A204.1 (cell line): ENCODE results near the gene CCDC146.
"Not testable (repeated sequence)": the region's sequence is repeated elsewhere in the genome, so short reads cannot be mapped to it uniquely, and the experiment has no call there.

Source experiments
- FAIRE-seq: peaks from 2 replicates; lab custom pipeline; 2012; peaks lifted over from hg19 to GRCh38; lab: Jason Lieb, UNC

CCDC146 gene

DNA sequence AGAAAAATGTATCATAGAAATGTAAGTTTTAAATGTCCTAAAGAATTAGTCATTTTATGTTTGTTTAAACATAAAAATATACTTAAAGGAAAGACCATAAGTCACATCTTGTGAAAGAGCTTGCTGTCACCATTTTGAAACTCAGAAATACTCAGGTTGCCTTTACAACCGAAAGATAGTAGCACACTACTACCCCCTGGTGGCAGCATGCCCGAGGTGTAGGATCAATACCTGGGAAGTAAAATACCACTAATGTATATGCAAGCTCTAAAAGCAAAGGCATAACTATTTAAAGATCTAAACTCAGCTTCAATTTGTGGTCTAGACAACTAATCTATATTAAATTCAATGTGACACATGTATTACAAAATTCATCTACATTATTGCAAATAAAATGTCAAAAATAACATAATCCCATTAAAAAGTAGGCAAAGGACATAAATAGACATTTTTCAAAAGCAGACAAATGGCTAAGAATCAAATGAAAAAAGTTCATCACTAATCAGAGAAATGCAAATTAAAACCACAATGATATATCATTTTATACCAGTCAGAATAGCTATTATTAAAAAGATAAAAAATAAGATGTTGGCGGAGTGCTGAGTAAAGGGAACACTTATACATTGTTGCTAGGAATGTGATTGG, 124.9 kb downstream of the CCDC146 start:
- peak; percentile 97 for FAIRE-seq

DNA sequence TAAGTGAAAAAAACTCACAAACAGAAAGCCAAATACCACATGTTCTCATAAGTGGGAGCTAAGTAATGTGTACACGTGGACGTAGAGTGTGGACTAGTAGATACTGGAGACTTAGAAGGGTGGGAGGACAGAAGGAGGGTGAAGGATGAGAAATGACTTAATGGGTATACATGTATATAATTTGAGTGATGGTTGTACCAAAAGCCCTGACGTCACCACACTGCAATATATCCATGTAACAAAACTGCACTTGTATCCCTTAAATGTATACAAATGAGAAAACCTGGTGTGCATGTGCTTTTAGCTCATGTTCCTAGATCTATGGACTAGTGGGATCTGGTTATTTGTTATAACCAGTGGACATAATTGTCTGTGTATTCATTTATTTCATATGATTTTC, 125.7 kb downstream of the CCDC146 start:
- FAIRE-seq: no peak

DNA sequence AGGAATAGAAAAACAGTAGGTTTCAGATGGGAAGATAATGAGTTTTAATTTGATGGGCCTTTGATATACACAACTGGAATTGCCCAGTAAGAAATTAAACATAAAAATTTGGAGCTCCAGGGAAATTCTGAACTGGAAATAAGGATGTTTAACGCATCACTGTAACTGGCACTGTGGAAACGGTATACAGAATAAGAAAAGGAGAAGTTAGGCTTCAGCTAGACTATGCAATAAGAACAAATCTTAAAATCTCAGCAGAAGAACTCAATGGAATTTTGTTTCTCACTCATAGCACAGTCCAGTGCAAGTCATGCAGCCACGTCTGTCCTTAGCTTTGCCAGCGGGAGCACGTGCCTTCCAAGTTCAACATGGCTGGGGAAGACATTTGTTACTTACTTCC, 130.1 kb downstream of the CCDC146 start:
- FAIRE-seq: no peak

DNA sequence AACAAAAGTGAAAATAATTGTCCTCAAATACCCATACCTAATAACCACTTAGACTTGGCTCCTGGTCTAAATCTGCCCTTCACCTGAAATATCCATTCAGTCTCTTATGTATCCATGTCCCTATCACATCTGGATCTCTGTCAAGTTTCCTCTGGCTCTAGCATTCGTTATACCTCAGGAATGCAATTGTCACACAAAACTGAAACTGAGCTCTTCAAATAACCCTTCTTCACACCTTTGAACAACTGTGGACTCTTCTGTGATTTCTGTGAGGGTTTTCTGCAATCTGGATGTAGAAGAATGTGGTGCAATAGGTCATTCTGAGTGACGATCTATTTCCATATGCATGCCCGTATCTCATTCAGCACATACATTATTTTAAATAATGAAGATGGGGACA, 130.7 kb downstream of the CCDC146 start:
- FAIRE-seq: no peak

DNA sequence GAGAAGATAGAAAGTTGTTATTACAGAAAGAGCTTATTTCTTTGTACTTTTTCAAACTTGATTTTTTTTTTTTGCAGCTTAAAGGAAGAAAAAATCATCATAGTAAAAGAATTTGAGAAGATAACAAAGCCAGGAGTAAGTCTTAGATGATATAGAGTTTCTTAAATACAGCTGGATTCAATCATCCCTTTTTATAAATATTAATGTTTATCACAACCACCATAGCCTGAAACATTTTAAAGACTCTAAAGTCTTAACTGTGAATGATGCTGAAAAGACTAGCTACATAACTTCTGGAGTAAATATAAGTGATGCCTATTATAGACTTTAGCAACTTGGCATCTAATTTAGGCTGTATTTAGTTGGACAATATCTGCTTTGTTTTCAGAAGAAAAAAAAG, 132.0 kb downstream of the CCDC146 start:
- no peak for FAIRE-seq

DNA sequence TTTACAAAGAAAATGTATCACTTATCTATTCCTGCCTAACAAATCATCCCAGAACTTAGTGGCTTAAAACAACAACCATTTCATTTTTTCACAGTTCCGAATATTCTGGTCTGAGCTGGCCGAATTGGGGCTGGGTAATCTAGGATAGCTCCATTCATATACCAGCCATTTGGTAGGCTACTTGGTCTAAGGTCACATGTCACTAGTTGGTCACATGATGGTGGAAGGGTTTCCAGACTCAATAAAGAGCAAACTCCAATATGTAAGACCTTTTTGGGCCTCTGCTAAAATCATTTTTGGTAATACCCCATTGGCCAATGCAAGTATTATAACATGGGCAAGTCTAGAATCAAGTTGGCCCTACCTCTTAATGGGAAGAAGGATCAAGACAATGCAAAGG, 132.5 kb downstream of the CCDC146 start:
- FAIRE-seq: no peak

DNA sequence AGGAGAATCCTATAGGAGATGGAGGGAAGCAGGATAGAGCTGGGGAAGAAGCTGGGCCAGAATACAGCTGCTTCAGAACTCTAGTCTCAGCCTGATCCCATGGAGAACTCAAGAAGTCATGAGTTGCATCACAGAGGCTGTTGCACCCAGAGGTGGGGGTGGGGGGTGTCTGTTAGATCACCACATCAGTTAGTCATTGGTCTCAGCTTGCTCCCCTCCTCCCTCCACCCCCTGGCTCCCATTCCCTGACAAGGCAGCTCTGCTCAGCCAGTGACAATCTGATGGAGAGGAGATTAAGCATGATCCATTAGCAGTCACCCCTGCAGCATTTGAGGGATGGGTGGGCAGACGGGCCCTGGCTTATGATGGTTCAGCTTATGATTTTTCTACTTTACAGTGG, 135.6 kb downstream of the CCDC146 start:
- FAIRE-seq: no peak

DNA sequence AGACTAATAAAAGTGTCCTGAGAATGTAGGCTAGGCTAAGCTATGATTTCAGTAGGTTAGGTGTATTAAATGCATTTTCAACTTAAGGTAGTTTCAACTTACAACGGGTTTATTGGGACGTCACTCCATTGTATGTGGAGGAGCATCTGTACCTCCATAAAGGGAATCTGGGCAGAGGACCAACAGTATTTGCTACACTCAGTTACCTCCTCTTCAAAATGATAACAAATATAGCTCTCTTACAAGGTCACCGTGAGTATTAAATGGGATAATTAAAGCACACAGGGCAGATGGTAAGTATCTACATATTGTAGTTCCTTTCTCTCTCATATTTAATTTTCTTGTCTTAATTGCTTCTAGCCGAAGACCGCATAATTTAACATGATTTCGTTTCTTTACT, 136.2 kb downstream of the CCDC146 start:
- FAIRE-seq: no peak

DNA sequence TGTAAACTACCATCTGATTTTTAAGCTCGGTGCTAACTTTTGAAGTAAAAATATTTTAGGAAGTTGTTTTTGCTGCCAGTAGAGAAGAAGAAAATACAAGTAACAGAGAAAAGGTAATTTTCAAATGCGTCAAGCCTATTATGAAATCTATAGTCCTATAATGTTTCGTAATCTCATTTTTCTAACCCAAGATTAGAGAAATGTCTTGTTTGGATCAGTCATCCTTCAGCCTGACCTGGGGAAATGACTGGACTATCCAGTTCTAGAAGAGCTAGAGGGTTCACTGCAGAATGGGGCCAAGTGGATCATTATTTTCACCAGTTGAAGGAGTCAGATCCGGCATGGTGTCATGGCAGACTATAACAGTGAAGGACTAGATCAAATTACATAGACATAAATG, 139.9 kb downstream of the CCDC146 start:
- no peak for FAIRE-seq

DNA sequence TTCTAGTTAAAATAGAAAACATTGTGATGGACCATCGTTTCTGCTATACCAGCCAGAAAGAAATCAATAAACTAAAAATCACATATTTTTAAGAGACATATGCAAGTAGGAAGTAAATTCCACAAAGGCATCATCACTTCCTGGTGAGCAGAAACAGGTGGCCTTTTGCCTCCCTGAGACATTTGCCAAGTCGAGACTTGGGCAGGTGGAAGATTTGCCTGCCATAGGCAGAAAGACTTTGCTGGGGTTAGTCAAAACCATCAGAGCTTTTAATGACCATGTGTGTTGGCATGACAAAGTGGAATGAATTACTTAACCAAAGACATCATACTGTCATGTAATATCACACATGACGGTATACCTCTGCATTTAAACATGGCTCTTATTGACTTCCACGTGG, 143.3 kb downstream of the CCDC146 start:
- no peak for FAIRE-seq

DNA sequence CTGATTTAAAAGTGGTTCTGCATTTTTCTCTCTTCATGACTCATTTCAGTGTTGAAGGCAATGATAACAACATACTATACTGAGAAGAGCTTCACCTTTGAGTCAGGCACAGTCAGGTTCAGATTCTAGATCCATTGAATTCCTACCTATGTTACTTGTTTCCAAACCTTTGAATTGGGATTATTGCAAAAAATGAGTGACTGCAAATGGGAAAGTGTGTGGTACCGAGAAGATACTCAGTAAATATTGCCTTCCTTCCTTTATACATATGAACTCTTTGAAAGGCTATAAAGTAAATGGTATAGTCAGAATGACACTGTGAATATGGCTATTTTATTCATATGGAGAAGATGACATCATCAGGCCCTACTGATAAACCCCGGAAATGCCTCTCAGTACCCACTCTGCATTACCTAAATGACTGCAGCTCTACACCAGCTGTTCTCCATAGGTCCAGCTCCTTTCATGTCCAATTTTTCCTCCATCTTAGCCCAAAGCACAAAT, 143.9 kb downstream of the CCDC146 start:
- no peak for FAIRE-seq

DNA sequence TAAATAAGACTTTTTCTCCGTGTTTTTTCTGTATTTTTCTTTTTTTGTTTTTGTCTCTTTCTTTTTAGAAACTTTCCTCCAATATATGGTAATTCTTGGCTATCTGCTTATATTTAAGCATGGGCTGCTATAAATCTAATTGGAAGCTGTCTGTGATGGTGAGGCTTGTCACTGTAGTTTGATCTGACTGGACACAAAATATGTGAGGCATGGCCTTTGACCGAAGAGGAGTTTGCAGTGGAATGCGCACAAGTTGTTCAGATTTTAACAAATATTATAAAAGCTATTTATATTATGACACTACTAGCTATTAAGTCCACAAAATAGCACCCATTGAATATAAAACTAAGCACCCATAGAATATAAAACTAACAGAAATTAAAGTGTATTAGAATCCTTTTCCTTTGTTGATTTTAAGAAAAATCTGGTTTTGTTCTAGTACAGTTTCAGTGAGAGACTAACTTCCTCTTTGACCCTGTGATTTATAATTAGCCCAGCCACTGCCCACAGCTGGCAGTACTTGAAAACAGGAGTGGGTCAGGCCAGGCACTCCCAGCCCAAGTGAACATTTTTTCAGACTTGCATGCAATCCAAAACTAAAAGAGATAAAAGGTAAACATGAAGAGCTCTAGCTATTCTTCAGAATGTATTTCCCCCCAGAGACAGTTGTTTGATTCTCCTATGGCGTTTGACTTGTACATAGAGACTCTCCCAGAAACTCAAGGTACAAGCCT, 147.1 kb downstream of the CCDC146 start:
- no peak for FAIRE-seq

DNA sequence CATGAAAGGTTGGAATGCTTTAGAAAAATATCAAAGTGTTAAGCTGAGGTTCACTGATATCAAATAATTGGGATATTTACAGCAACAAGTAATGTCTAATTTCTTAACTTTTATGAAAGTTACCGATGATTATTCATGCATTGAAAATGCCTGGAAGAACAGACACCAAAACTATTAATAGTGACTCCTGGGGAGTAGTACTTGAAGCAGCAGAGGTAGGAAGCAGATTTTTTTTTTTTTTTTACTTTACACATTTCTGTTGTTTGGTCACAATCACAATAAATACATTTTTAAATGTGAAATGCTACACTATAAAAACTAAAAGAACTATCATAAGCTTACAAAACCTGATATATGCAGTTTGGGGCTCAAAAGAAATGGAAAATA, 147.7 kb downstream of the CCDC146 start:
- no peak for FAIRE-seq

DNA sequence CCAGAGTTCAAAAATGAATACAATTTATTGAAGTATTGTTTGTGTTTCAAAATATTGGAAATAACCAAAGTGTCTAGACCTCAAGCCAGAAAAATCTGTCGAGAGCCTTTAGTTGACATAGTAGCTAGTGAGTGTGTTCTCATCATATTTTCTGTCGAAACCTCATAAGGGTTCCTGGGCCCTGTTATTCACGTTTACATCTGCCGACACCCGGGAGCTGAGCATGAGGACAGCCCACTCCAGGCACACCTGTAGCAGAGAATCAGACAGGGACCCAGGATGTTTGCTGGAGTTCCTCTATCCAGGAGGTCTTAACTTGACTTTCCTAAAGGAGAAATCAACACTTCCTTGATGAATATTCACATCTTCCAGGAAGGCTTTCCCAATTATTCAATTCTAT, 149.4 kb downstream of the CCDC146 start:
- no peak for FAIRE-seq

DNA sequence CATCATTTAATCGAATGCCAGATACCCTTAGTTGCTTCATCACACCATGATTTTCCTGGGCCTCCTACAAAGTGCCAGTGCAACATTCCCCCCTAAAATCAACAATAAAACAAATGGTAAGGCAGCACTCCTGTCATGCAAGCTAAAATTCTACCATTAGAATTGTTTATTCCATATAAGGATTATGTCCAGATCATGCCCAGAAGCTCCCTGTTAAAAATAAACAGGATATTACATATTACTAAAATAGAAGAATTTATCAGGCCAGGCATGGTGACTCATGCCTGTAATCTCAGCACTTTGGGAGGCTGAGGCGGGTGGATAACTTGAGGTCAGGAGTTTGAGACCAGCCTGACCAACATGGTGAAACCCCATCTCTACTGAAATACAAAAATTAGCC, 153.2 kb downstream of the CCDC146 start:
- FAIRE-seq: not testable (repeated sequence)

DNA sequence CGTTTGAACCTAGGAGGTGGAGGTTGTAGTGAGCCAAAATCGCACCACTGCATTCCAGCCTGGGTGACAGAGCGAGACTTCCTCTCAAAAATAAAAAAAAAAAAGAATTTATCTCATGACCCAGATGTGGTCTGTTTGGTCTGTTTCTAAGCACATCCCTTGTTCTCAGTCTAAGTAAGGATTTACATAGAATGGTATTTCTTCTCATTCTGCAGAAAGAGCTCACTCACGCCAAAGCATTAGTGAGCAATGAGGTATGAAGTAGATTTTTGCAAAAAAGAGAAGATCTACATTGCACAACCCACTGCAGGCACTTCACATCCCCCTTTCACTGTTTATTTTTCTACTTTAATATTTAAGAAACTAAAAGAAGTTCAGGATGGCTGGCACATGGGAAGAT, 153.7 kb downstream of the CCDC146 start:
- FAIRE-seq: no peak

DNA sequence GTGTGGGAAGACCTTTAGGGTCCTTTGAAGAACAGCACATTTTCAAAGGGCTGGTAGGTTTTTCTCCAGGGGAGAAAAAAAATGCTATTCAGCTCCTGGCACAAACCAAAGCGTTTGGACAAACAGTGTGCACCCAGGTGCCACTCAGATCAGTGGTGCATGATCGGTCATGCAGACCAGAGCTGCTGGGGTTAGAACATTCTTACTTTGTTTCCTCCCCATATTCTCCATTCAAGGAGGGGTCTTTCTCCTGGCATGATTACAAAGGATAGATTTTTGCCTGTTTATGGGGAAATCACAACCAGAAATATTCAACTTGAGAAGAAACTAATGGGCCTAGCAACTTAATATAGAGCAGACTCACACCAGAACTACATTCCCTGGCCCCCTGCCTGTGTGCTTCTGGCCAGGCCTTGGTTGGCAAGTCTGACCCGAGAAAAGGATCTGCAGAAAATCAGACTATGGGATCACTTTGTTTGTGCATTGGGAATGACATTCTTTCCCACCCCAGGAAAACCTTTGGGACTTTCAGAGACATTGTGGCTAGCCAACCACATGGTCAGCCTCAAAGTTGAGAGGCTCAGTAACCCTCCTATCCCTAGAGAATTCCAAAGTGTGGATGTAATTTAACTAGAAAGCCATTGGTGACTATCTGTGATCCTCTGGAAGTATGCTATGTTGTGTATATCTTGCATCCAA, 159.5 kb downstream of the CCDC146 start:
- no peak for FAIRE-seq

DNA sequence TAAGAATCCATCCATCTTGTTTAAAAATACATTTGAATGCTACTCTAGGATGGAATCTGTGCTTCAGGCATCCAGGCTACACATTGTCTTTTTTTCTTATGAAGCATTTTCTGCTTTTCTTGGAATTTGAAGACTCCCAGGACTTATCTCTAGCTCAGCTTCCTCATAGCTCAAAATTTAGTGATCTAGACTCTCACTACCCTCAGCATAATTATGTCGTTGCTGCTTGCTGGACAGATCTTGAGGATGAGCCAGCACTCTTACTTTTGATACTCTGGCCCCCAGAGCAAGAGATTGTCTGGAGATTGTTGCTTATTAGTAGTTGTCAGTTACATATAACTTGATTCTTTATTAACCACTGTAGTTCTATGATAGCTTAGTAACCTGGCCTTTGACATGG, 160.5 kb downstream of the CCDC146 start:
- no peak for FAIRE-seq

DNA sequence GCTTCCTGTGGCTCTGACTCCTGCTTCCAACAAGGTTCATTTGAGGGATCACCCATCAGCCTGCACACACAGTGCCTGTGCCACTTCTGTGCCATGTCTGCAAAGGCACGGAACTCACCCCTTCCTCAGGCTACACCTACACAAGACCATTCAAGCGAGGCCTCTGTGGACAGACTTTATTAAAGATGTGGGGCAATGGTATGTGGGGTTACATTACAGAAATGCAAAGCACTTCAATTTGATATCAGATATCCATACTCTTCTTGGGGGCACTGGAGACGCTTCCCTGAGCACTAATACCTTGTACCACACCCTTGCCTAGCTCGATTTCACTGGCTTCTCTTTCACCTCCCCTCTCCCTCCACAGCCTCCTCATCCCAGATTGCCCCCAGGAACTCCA, 161.6 kb downstream of the CCDC146 start:
- no peak for FAIRE-seq

DNA sequence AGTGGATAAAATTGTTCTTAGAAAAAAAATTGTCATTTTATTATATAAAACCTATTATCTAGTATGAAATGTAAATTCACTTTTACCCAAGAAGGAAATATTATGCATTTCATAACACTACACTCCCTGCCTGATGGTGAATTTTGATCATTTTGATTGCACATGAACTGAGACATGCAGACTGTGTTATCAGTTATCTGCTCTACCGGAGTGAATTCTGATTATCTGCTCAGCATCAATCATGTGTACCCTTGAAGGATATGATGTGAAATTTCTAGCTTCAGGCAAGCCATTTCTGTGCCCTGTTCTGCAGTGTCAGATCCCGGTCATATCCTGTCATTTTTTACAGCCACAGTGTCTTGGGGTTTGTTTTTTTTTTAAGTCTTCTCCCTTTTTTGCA, 162.2 kb downstream of the CCDC146 start:
- FAIRE-seq: no peak

DNA sequence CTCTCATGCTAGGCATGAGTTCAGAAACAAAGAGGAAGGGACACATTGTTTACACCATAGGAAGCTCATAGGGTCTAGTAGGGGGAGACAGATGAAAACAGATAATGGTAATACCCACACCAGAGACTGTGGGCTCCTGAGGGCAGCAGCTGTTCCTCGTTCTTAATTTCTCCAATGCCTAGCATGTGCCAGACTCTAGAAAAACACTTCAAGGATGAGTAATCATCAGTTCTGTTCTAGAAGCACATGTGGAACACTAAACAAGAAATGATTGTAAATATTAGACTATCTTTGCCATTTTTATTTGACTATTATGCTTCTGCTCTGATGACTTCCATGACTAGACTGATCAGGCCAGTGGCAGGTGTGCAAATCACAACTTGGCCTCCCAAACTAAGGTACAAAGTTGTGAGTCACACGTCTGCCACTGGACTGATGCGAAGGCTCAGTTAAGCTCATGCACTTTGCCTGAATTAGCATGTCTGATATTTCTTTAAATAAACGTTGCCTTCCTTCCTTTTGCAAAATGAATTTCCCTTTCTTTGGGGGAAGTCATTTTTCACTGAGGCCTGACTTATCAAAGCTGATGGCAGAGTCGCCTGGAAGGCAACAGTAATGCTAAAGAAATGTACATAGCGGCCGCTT, 166.4 kb downstream of the CCDC146 start:
- no peak for FAIRE-seq

DNA sequence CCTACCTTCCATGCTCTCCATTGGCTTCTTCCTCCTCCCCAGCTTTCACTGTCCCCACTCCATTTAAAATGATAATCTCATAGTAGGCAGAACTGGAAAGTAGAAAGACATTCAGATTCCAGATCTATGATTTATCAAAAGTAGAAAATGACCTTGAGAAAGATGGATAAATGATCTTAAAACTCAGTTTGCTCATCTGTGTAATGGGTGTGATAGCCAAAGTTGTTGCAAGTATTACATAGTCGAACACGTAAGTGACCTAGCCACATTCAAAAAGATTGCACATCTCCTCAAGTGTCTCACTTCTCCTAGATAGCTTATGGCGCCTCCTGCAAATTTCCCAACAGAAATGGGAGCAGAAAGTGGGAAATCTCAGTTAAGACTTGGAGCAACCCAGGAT, 167.0 kb downstream of the CCDC146 start:
- no peak for FAIRE-seq

DNA sequence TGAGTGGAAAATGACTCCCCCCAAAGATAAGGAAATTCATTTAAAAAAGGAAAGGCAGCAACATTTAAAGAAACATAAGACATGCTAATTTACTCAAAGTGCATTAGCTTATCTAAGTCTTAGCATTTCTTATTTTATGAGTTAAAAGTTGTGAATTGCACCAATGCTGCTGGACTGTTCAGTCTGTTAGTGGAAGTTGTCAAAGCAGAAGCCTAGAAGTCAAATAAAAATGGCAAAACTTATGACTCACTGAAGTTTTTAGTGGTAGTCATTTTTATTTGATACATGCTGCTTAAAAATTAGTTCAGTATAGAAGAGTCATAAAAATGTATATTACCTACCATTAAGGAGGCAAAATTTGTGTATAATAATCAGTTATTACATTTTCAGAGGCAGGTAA, 168.0 kb downstream of the CCDC146 start:
- FAIRE-seq: no peak
